Neural cell (in vitro differentiated cells): ENCODE results near the gene CADM3. TPM values are rescaled to one million over a fixed set of nuclear protein-coding genes. Genes with fewer than 3 reads are reported as not detected.
A peak's percentile ranks its signal among the peaks of the same experiment; 100 is the strongest.

Source experiments
- H2AFZ ChIP-seq: fragments of 200-600, 300-800 bp; sonication (generic), shearing (Covaris generic); 2 replicates; pipeline ENCODE4 v1.6.0; 2014; ENCODE audit warnings: low read depth, mild to moderate bottlenecking, antibody characterized with exemption, low read length, moderate library complexity
- H3F3A ChIP-seq: fragments of 200-600 bp; shearing (Covaris generic); 2 replicates; pipeline ENCODE4 v1.6.1; 2016; ENCODE audit warnings: mild to moderate bottlenecking, moderate library complexity, mixed read lengths, antibody characterized with exemption, low read length; ENCODE audit not compliant: insufficient read depth, poor library complexity, severe bottlenecking
- H3K27ac ChIP-seq: fragments of 200-600, 300-800 bp; sonication (generic), shearing (Covaris generic); 2 replicates; pipeline ENCODE4 v1.5.1; 2014; ENCODE audit warnings: mild to moderate bottlenecking, low read length, moderate library complexity
- H3K27me3 ChIP-seq: fragments of 300-800, 200-600 bp; sonication (generic), shearing (Covaris generic); 2 replicates; pipeline ENCODE4 v1.6.0; 2014; ENCODE audit warnings: mild to moderate bottlenecking, low read depth, low read length, moderate library complexity; ENCODE audit not compliant: insufficient read depth
- H3K36me3 ChIP-seq: fragments of 300-800, 200-600 bp; sonication (generic), shearing (Covaris generic); 2 replicates; pipeline ENCODE4 v1.5.1; 2014; ENCODE audit warnings: mild to moderate bottlenecking, antibody characterized with exemption, low read length, moderate library complexity; ENCODE audit not compliant: insufficient read depth
- H3K4me2 ChIP-seq: fragments of 300-800, 200-600 bp; sonication (generic), shearing (Covaris generic); 2 replicates; pipeline ENCODE4 v1.6.0; 2014; ENCODE audit warnings: mild to moderate bottlenecking, low read length
- H3K4me3 ChIP-seq: fragments of 300-800, 200-600 bp; sonication (generic), shearing (Covaris generic); 2 replicates; pipeline ENCODE4 v1.5.1; 2014; ENCODE audit warnings: mild to moderate bottlenecking, low read length, moderate library complexity
- H3K79me2 ChIP-seq: fragments of 200-600 bp; shearing (Covaris generic); replicated peaks from 2 replicates; pipeline ENCODE4 v1.6.0; 2014; ENCODE audit warnings: mild to moderate bottlenecking, low read length, moderate library complexity; ENCODE audit not compliant: insufficient read depth
- H3K9ac ChIP-seq: fragments of 300-800, 200-600 bp; sonication (generic), shearing (Covaris generic); 2 replicates; pipeline ENCODE4 v1.6.1; 2016; ENCODE audit warnings: mild to moderate bottlenecking, low read length, mixed read lengths
- H3K9me2 ChIP-seq: fragments of 200-600 bp; shearing (Covaris generic); 2 replicates; pipeline ENCODE4 v1.6.1; 2016; ENCODE audit warnings: mild to moderate bottlenecking, low read length, mixed read lengths; ENCODE audit not compliant: insufficient read depth
- H3K9me3 ChIP-seq: fragments of 200-600, 300-800 bp; sonication (generic), shearing (Covaris generic); 2 replicates; pipeline ENCODE4 v1.6.1; 2016; ENCODE audit warnings: mild to moderate bottlenecking, mixed run types, low read length, moderate library complexity, mixed read lengths
- H4K20me1 ChIP-seq: fragments of 200-600 bp; shearing (Covaris generic); 2 replicates; pipeline ENCODE4 v1.6.1; 2016; ENCODE audit warnings: mild to moderate bottlenecking, mixed run types; ENCODE audit not compliant: insufficient read depth
- CTCF ChIP-seq: fragments of 450-650 bp; IDR thresholded peaks from 2 replicates; pipeline ENCODE4 v1.5.1; 2014; ENCODE audit warnings: antibody characterized with exemption, mild to moderate bottlenecking, moderate library complexity; ENCODE audit not compliant: poor library complexity, severe bottlenecking
- EP300 ChIP-seq: fragments of 450-650 bp; conservative IDR thresholded peaks from 2 replicates; pipeline ENCODE4 v1.6.1; 2014; ENCODE audit warnings: antibody characterized with exemption, mild to moderate bottlenecking, moderate library complexity; ENCODE audit not compliant: poor library complexity, severe bottlenecking
- EZH2 ChIP-seq: fragments of 200-600, 300-800 bp; shearing (Covaris generic), sonication (generic); IDR thresholded peaks from 2 replicates; pipeline ENCODE4 v1.6.1; 2014; ENCODE audit warnings: antibody characterized with exemption, low read length, borderline replicate concordance, mild to moderate bottlenecking; ENCODE audit not compliant: insufficient read depth, poor library complexity, severe bottlenecking
- MXI1 ChIP-seq: fragments of 450-650 bp; conservative IDR thresholded peaks from 2 replicates; pipeline ENCODE4 v1.6.1; 2014; ENCODE audit warnings: antibody characterized with exemption, mild to moderate bottlenecking; ENCODE audit not compliant: poor library complexity, severe bottlenecking
- POLR2AphosphoS5 ChIP-seq: IDR thresholded peaks from 2 replicates; pipeline ENCODE4 v1.6.1; 2012
- RAD21 ChIP-seq: fragments of 450-650 bp; conservative IDR thresholded peaks from 2 replicates; pipeline ENCODE4 v1.6.1; 2014; ENCODE audit warnings: antibody characterized with exemption, mild to moderate bottlenecking, moderate library complexity
- REST ChIP-seq: IDR thresholded peaks from 2 replicates; pipeline ENCODE4 v1.6.1; 2012; ENCODE audit warnings: borderline replicate concordance
- SMC3 ChIP-seq: fragments of 450-650 bp; conservative IDR thresholded peaks from 2 replicates; pipeline ENCODE4 v1.6.1; 2014; ENCODE audit warnings: antibody characterized with exemption, mild to moderate bottlenecking, moderate library complexity; ENCODE audit not compliant: poor library complexity
- TAF1 ChIP-seq: IDR thresholded peaks from 2 replicates; pipeline ENCODE4 v1.6.1; 2012; ENCODE audit warnings: low read depth
- polyA plus RNA-seq: library from polyadenylated mRNA; depleted of rRNA; stranded (reverse); fragments of >200 nt; gene quantifications from 2 replicates; pipeline ENCODE4 v1.2.3, GENCODE V29; 2014

CADM3 gene
- polyA plus RNA-seq, 1 donor from 2014 or later = 81.7 TPM

GRCh38 chr1:159190441-159190840 lies 19.0 kb downstream of the CADM3 start:
- Histone ChIP-seq H3K27ac (no peak overlapping the region), H3K9me2 (no peaks in the 10 kb centered on the region), H4K20me1 (no peaks in the 10 kb centered on the region), H3K4me3 (no peak overlapping the region), H3F3A (no peaks in the 10 kb centered on the region), H3K9me3 (no peaks in the 10 kb centered on the region), H3K79me2 (no peaks in the 10 kb centered on the region), H3K27me3 (no peaks in the 10 kb centered on the region), H3K9ac (no peak overlapping the region), H2AFZ (no peak overlapping the region), H3K4me2 (no peak overlapping the region), H3K36me3 (peaks cover 17% of the 10 kb centered on the region)
- no peak for TF ChIP-seq SMC3
- TF ChIP-seq POLR2AphosphoS5 = no peak
- TF ChIP-seq MXI1 = no peak
- TF ChIP-seq REST = no peak
- TF ChIP-seq CTCF = no peak
- no peak for TF ChIP-seq EZH2
- no peak for TF ChIP-seq RAD21
- TF ChIP-seq EP300 = no peak
- TF ChIP-seq TAF1 = no peak

- H3K36me3 ChIP-seq = peaks cover 32% of the 10 kb centered on the region
- H3K4me2 ChIP-seq = no peak overlapping the region
- H3K9me2 ChIP-seq = no peaks in the 10 kb centered on the region
- H3K79me2 ChIP-seq = no peaks in the 10 kb centered on the region
- H3K27me3 ChIP-seq = no peaks in the 10 kb centered on the region
- H3K27ac ChIP-seq = no peak overlapping the region
- no peak overlapping the region for H3K9ac ChIP-seq
- TF ChIP-seq CTCF (peak; percentile 15), RAD21 (no peak)
- no peaks in the 10 kb centered on the region for H4K20me1 ChIP-seq
- no peak overlapping the region for H2AFZ ChIP-seq
- H3K9me3 ChIP-seq = no peaks in the 10 kb centered on the region
- no peaks in the 10 kb centered on the region for H3F3A ChIP-seq
- H3K4me3 ChIP-seq = no peak overlapping the region
These were observed 25.1 kb downstream of the CADM3 start for GRCh38 chr1:159196543-159196942.
